Adrenal gland (tissue), 5 donors: ENCODE data around the gene FHIT.

Experiments
- CTCF ChIP-seq, 6 experiments: fragments of 450-650 bp in 4 of 6; fragments of 200-600 bp in 2 of 6; sonication (generic) in 1 of 6; IDR thresholded peaks; 1 replicate in 5 of 6; 2 replicates in 1 of 6; pipeline versions ENCODE4 v1.5.1 to v1.8.0; 2016 to 2021; ENCODE audit warnings: antibody characterized with exemption in 6 of 6, mild to moderate bottlenecking in 2 of 6, moderate library complexity in 1 of 6
- POLR2A ChIP-seq, 2 donors: fragments of 450-650 bp; IDR thresholded peaks; one replicate each; pipeline ENCODE4 v1.6.1; 2017; ENCODE audit warnings: antibody characterized with exemption in 2 of 2, mild to moderate bottlenecking in 2 of 2, moderate library complexity in 1 of 2
- donor health status: DM: no; HTN: no; CAD: no.

GRCh38 chr3:61141697-61142096 is 109.6 kb downstream of the FHIT start:
- TF ChIP-seq CTCF (IDR thresholded peaks at IDR 0.05) (no peak), POLR2A (IDR thresholded peaks at IDR 0.05) (no peak)
